Neural progenitor cell (in vitro differentiated cells): ENCODE measurements around the gene PCNT. TPM values are rescaled to one million over a fixed set of nuclear protein-coding genes. Genes with fewer than 3 reads are reported as not detected.

Experiments used
- DNase-seq: peaks from one replicate; pipeline ENCODE4 v3.0.0-alpha.2; 2016; ENCODE audit warnings: low spot score
- H2AFZ ChIP-seq: fragments of 200-600 bp; sonication (generic); replicated peaks from 2 replicates; pipeline ENCODE4 v1.6.1; 2016; ENCODE audit warnings: antibody characterized with exemption
- H3F3A ChIP-seq: fragments of 200-600 bp; sonication (generic); 2 replicates; pipeline ENCODE4 v1.6.1; 2016; ENCODE audit warnings: antibody characterized with exemption, low read depth
- H3K27ac ChIP-seq: fragments of 200-600 bp; sonication (generic); 2 replicates; pipeline ENCODE4 v1.5.1; 2016; ENCODE audit warnings: mild to moderate bottlenecking
- H3K27me3 ChIP-seq: fragments of 200-600 bp; sonication (generic); 2 replicates; pipeline ENCODE4 v1.6.1; 2016; ENCODE audit warnings: mild to moderate bottlenecking, moderate library complexity
- H3K36me3 ChIP-seq: fragments of 200-600 bp; sonication (generic); 2 replicates; pipeline ENCODE4 v1.5.1; 2016
- H3K4me1 ChIP-seq: fragments of 200-600 bp; sonication (generic); 2 replicates; pipeline ENCODE4 v1.6.1; 2016; ENCODE audit warnings: mixed run types
- H3K4me2 ChIP-seq: fragments of 200-600 bp; sonication (generic); 2 replicates; pipeline ENCODE4 v1.6.1; 2016
- H3K4me3 ChIP-seq: fragments of 200-600 bp; sonication (generic); 2 replicates; pipeline ENCODE4 v1.5.1; 2016
- H3K79me2 ChIP-seq: fragments of 200-600 bp; sonication (generic); 2 replicates; pipeline ENCODE4 v1.6.1; 2016; ENCODE audit warnings: low read depth
- H3K9ac ChIP-seq: fragments of 200-600 bp; sonication (generic); 2 replicates; pipeline ENCODE4 v1.6.1; 2016
- H3K9me3 ChIP-seq: fragments of 200-600 bp; sonication (generic); 2 replicates; pipeline ENCODE4 v1.5.1; 2016; ENCODE audit warnings: low read depth
- H4K20me1 ChIP-seq: fragments of 200-600 bp; sonication (generic); 2 replicates; pipeline ENCODE4 v1.6.1; 2016; ENCODE audit warnings: low read depth
- H3K27ac Mint-ChIP-seq: 3 replicates; pipeline ENCODE4 v1.8.0; 2021; ENCODE audit warnings: mixed read lengths
- H3K27me3 Mint-ChIP-seq: 2 replicates; pipeline ENCODE4 v1.8.0; 2022; ENCODE audit warnings: low read depth, mild to moderate bottlenecking, inconsistent platforms, moderate library complexity, mixed read lengths; ENCODE audit not compliant: insufficient read depth
- H3K36me3 Mint-ChIP-seq: 3 replicates; pipeline ENCODE4 v1.8.0; 2021; ENCODE audit warnings: mixed read lengths
- H3K4me1 Mint-ChIP-seq: 3 replicates; pipeline ENCODE4 v1.8.0; 2021; ENCODE audit warnings: mixed read lengths
- H3K4me3 Mint-ChIP-seq: 3 replicates; pipeline ENCODE4 v1.8.0; 2021; ENCODE audit warnings: mild to moderate bottlenecking, moderate library complexity, mixed read lengths
- H3K9me3 Mint-ChIP-seq: 3 replicates; pipeline ENCODE4 v1.8.0; 2020; ENCODE audit warnings: mixed read lengths
- CTCF ChIP-seq: fragments of 200-600 bp; sonication (generic); IDR thresholded peaks from 2 replicates; pipeline ENCODE4 v1.5.1; 2017; ENCODE audit warnings: antibody characterized with exemption, mild to moderate bottlenecking
- EZH2 ChIP-seq: fragments of 200-600 bp; sonication (generic); IDR thresholded peaks from 2 replicates; pipeline ENCODE4 v1.6.1; 2017; ENCODE audit warnings: antibody characterized with exemption, mild to moderate bottlenecking, moderate library complexity
- EZH2phosphoT487 ChIP-seq: fragments of 200-600 bp; sonication (generic); IDR thresholded peaks from 2 replicates; pipeline ENCODE4 v1.6.1; 2017; ENCODE audit warnings: antibody characterized with exemption
- total RNA-seq: library from RNA; depleted of rRNA; stranded (reverse); fragments of >200 nt; gene quantifications from 2 replicates; pipeline ENCODE4 v1.2.3, GENCODE V29; 2015; ENCODE audit warnings: low replicate concordance

Gene PCNT
- total RNA-seq, 1 donor from 2014 or later, result 42.0 TPM

GRCh38 chr21:46345861-46346260 lies 21.9 kb downstream of the PCNT start:
- no peak overlapping the region for H3K27ac ChIP-seq
- Mint-ChIP-seq H3K4me1 (no peaks in the 10 kb centered on the region), H3K27ac (no peak overlapping the region), H3K4me3 (no peak overlapping the region), H3K27me3 (no peaks in the 10 kb centered on the region), H3K9me3 (no peaks in the 10 kb centered on the region), H3K36me3 (peaks cover 26% of the 10 kb centered on the region)
- no peaks in the 10 kb centered on the region for H3K36me3 ChIP-seq
- TF ChIP-seq EZH2phosphoT487 (no peak), CTCF (no peak), EZH2 (no peak)
- no peaks in the 10 kb centered on the region for H3F3A ChIP-seq
- no peaks in the 10 kb centered on the region for H3K9me3 ChIP-seq
- H3K4me2 ChIP-seq, result no peak overlapping the region
- H3K79me2 ChIP-seq, result peaks cover 36% of the 10 kb centered on the region
- H3K27me3 ChIP-seq, result no peaks in the 10 kb centered on the region
- no peaks in the 10 kb centered on the region for H3K4me1 ChIP-seq
- no peak overlapping the region for H3K9ac ChIP-seq
- no peak overlapping the region for H2AFZ ChIP-seq
- no peak overlapping the region for H3K4me3 ChIP-seq
- H4K20me1 ChIP-seq, result no peaks in the 10 kb centered on the region
- DNase-seq, result no peak

GRCh38 chr21:46346296-46347202 lies 22.6 kb downstream of the PCNT start:
- no peaks in the 10 kb centered on the region for H3K4me1 Mint-ChIP-seq
- Histone ChIP-seq H3K9me3 (no peaks in the 10 kb centered on the region), H3K27me3 (no peaks in the 10 kb centered on the region), H3K4me2 (no peak overlapping the region), H3F3A (no peaks in the 10 kb centered on the region), H3K27ac (no peak overlapping the region), H4K20me1 (no peaks in the 10 kb centered on the region), H3K4me1 (no peaks in the 10 kb centered on the region), H3K79me2 (peaks cover 29% of the 10 kb centered on the region), H2AFZ (no peak overlapping the region), H3K4me3 (no peak overlapping the region), H3K36me3 (no peaks in the 10 kb centered on the region), H3K9ac (no peak overlapping the region)
- no peaks in the 10 kb centered on the region for H3K27me3 Mint-ChIP-seq
- no peak overlapping the region for H3K27ac Mint-ChIP-seq
- no peaks in the 10 kb centered on the region for H3K9me3 Mint-ChIP-seq
- peaks cover 23% of the 10 kb centered on the region for H3K36me3 Mint-ChIP-seq
- H3K4me3 Mint-ChIP-seq, result no peak overlapping the region
- no peak for DNase-seq
- TF ChIP-seq CTCF, result no peak
- TF ChIP-seq EZH2, result no peak
- TF ChIP-seq EZH2phosphoT487, result no peak

GRCh38 chr21:46347203-46347550 lies 23.2 kb downstream of the PCNT start:
- Histone ChIP-seq H3K4me1 (no peaks in the 10 kb centered on the region), H3K4me2 (no peak overlapping the region), H4K20me1 (no peaks in the 10 kb centered on the region), H3K79me2 (peaks cover 23% of the 10 kb centered on the region), H3K36me3 (no peaks in the 10 kb centered on the region), H3F3A (no peaks in the 10 kb centered on the region), H2AFZ (no peak overlapping the region), H3K4me3 (no peak overlapping the region), H3K27ac (no peak overlapping the region), H3K9me3 (no peaks in the 10 kb centered on the region), H3K27me3 (no peaks in the 10 kb centered on the region), H3K9ac (no peak overlapping the region)
- TF ChIP-seq EZH2phosphoT487, result no peak
- TF ChIP-seq EZH2, result no peak
- no peak for TF ChIP-seq CTCF
- Mint-ChIP-seq H3K36me3 (peaks cover 23% of the 10 kb centered on the region), H3K27me3 (peaks cover 2% of the 10 kb centered on the region), H3K9me3 (no peaks in the 10 kb centered on the region), H3K27ac (no peak overlapping the region), H3K4me3 (no peak overlapping the region), H3K4me1 (no peaks in the 10 kb centered on the region)
- DNase-seq, result no peak
